Endothelial cell (in vitro differentiated cells): ENCODE data around the gene TECPR2. TPM values are rescaled to one million over a fixed set of nuclear protein-coding genes. Genes with fewer than 3 reads are reported as not detected.

Source experiments
- DNase-seq: peaks from one replicate; pipeline ENCODE4 v3.0.0; 2021; ENCODE audit warnings: low spot score
- H3K27ac Mint-ChIP-seq: one replicate; pipeline ENCODE4 v1.8.0; 2021; ENCODE audit warnings: mixed read lengths, inconsistent platforms; ENCODE audit not compliant: unreplicated experiment
- H3K27me3 Mint-ChIP-seq: one replicate; pipeline ENCODE4 v1.8.0; 2021; ENCODE audit warnings: mild to moderate bottlenecking, moderate library complexity, mixed read lengths, inconsistent platforms; ENCODE audit not compliant: unreplicated experiment
- H3K36me3 Mint-ChIP-seq: one replicate; pipeline ENCODE4 v1.8.0; 2021; ENCODE audit warnings: mild to moderate bottlenecking, low read depth, mixed read lengths, inconsistent platforms; ENCODE audit not compliant: unreplicated experiment
- H3K4me1 Mint-ChIP-seq: one replicate; pipeline ENCODE4 v1.8.0; 2021; ENCODE audit warnings: mild to moderate bottlenecking, mixed read lengths, inconsistent platforms; ENCODE audit not compliant: unreplicated experiment
- H3K4me3 Mint-ChIP-seq: one replicate; pipeline ENCODE4 v1.8.0; 2021; ENCODE audit warnings: mild to moderate bottlenecking, mixed read lengths, inconsistent platforms; ENCODE audit not compliant: unreplicated experiment
- H3K9me3 Mint-ChIP-seq: one replicate; pipeline ENCODE4 v1.8.0; 2021; ENCODE audit warnings: mixed read lengths, inconsistent platforms; ENCODE audit not compliant: unreplicated experiment
- total RNA-seq: library from RNA; stranded (reverse); fragmentation: NEBNext Ultra II Directional; extraction: Animal tissue kit (Norgen Biotek cat#: 25700); gene quantifications from one replicate; pipeline ENCODE4 v1.2.1, GENCODE V29; 2021; ENCODE audit not compliant: unreplicated experiment
- TF ChIP-seq, protein P1 (sequence below): fragments of 200-600 bp; sonication (generic); IDR thresholded peaks from one replicate; pipeline ENCODE4 v1.5.0; 2021; ENCODE audit warnings: antibody characterized with exemption; ENCODE audit not compliant: unreplicated experiment

The TECPR2 gene
- total RNA-seq, 1 donor from 2014 or later, result 28.9 TPM

DNA sequence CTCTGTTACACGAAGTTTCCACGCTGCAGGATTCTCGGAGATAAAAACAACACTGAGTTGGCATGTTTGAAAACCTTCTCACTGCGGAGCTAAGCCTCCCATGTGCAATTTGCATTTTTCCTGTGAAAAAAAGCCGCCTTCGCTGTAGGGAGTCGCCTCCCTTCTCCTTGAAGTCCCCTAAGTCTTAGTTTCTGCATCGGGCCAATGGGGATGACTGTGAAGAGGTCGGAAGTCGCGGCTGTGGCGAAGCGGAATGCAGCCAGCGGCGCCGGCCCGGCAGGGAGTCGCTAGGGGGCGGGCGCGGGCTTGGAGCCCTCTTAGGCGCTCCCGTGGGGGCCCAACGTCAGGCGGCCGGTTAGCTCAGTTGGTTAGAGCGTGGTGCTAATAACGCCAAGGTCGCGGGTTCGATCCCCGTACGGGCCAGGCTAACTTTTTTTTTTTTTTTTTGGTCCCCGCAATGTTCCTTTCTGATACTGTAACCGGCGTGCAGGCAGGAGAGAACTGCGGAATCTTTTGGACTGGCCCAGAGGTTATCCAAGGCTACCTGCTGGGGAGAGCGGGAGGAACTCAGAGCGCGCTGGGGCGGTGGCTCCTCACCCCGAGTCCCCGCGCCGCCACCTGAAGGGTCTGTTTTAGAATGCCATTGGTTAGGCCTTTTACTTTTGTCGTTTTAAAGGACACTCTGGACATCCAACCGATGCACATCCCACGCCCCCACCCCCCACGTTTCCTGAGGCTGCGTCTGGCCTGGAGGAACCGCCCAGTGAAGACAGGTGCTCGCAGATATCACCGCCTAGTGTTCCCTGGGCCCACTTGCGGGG lies 45.8 kb upstream of the TECPR2 start:
- H3K36me3 Mint-ChIP-seq, result peaks cover 10% of the 10 kb centered on the region
- H3K27ac Mint-ChIP-seq, result peak overlapping the region; percentile 95
- TF ChIP-seq, protein P1, sequence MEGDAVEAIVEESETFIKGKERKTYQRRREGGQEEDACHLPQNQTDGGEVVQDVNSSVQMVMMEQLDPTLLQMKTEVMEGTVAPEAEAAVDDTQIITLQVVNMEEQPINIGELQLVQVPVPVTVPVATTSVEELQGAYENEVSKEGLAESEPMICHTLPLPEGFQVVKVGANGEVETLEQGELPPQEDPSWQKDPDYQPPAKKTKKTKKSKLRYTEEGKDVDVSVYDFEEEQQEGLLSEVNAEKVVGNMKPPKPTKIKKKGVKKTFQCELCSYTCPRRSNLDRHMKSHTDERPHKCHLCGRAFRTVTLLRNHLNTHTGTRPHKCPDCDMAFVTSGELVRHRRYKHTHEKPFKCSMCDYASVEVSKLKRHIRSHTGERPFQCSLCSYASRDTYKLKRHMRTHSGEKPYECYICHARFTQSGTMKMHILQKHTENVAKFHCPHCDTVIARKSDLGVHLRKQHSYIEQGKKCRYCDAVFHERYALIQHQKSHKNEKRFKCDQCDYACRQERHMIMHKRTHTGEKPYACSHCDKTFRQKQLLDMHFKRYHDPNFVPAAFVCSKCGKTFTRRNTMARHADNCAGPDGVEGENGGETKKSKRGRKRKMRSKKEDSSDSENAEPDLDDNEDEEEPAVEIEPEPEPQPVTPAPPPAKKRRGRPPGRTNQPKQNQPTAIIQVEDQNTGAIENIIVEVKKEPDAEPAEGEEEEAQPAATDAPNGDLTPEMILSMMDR, result peak; percentile 59
- H3K9me3 Mint-ChIP-seq, result no peaks in the 10 kb centered on the region
- peak; percentile 96 for DNase-seq
- H3K4me3 Mint-ChIP-seq, result peak overlapping the region; percentile 94
- peaks cover 17% of the 10 kb centered on the region for H3K4me1 Mint-ChIP-seq
- H3K27me3 Mint-ChIP-seq, result peaks cover 22% of the 10 kb centered on the region

DNA sequence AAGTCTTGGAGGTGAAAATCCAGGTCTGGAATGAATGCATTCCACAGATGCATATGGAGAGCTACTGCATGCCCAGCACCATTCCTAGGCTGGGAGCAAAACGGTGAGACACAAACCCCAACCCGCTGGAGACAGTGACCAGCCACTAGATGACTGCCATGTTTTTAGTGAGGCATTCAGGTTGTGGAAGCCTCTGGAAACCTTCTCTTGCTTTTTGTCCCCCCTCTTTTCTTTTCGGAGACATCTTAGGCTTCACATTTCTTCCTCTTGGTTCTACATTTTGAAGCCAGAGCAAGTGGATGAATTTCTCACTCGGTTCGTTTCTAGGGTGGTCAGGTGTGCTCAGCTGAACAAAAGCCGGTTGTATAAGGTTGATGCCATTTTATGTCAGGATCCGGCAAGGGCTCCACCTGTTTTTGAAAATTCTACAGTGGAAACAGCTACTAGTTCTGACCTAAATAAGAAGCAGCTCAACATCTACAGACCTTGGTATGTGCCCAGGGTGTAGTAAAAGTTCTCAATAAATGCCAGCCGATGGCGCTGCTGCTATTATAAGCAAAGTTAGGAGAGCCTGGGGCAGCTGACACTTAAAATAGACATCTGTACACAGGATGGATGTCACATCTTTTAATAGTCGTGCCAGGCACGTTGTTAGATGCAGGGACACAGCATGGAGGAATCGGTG lies 45.0 kb upstream of the TECPR2 start:
- Mint-ChIP-seq H3K36me3 (peaks cover 10% of the 10 kb centered on the region), H3K9me3 (no peaks in the 10 kb centered on the region), H3K27me3 (peaks cover 22% of the 10 kb centered on the region), H3K4me3 (peak overlapping the region; percentile 94), H3K27ac (peak overlapping the region; percentile 95), H3K4me1 (peaks cover 17% of the 10 kb centered on the region)
- TF ChIP-seq, protein P1, result no peak
- DNase-seq, result no peak

DNA sequence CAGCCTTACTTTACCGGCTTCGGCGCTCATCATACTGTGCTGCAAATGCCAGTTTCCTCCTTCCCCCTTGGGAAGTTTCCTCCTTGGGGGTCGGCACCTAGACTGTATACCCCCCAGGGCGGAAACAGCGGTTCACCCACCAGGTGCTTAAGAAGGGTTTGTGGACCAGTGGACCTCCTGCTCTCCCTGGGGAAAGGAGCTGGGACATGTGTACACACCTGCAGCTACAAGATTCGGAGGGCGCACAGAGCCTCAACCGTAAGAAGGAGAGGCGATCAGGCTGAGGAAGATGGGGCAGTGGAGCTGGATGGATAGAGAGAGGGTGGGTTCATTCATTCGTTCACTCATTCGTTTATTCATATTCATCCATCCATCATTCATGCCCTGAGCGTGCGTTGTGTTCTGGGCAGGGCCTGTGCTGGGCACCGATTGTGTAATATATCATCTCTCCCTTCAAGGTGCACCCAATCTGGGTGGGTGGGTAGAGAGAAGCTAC lies 43.9 kb upstream of the TECPR2 start:
- Mint-ChIP-seq H3K36me3 (peaks cover 10% of the 10 kb centered on the region), H3K27me3 (peaks cover 21% of the 10 kb centered on the region), H3K4me1 (peaks cover 16% of the 10 kb centered on the region), H3K9me3 (no peaks in the 10 kb centered on the region), H3K4me3 (peak overlapping the region; percentile 94), H3K27ac (peak overlapping the region; percentile 95)
- TF ChIP-seq, protein P1, result no peak
- DNase-seq, result no peak

DNA sequence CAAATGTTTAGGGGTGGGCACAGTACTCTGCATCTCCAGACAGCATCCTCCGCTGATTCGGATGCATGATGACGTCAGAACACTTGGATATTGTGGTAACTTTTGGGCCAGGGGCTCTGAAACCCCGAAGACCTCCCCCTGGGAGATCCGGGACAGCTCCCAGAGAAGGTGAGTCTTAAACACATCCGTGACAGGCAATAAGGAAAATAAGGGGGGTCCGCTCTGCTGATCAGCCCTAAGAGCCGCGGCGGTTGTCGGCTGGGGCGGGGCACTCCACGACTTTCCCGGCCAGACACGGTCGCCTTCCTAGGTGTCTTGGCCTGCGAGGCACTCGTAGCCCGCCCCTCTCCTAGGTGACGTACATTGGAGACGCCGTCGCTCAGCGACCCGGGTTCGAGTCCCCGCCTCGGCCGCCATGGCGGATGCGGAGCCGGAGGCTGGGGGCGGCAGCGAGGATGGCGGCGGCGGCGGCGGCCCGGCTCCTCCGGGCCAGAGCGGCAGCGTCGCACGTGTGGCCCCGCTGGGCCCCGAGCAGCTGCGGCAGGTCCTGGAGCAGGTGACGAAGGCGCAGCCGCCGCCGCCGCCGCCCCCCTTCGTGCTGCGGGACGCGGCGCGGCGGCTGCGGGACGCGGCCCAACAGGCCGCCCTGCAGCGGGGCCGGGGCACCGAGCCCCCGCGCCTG lies 43.2 kb upstream of the TECPR2 start, which contains the start of gene ZNF839:
Gene ZNF839, plus strand, starts transcription at position 396 of the 682 bp plus-strand sequence. Its CDS starts 20 bp downstream, at position 416.
- peak within 1 kb of the TSS; percentile 95 for H3K27ac Mint-ChIP-seq

More for the DNA sequence above, 43.2 kb upstream of the TECPR2 start, which contains the start of gene ZNF839:
- peaks cover 19% of the 10 kb centered on the region for H3K27me3 Mint-ChIP-seq
- H3K4me3 Mint-ChIP-seq, result peak within 1 kb of the TSS; percentile 94
- H3K9me3 Mint-ChIP-seq, result no peaks in the 10 kb centered on the region
- DNase-seq, result peak; percentile 91
- H3K36me3 Mint-ChIP-seq, result peaks cover 10% of the 10 kb centered on the region
- TF ChIP-seq, protein P1, result no peak
- H3K4me1 Mint-ChIP-seq, result peaks cover 13% of the 10 kb centered on the region
